ENCODE results near the gene BCAR1. TPM values are rescaled to one million over a fixed set of nuclear protein-coding genes. Genes with fewer than 3 reads are reported as not detected.
A peak's percentile ranks its signal among the peaks of the same experiment; 100 is the strongest.

Gene BCAR1
- total and polyA plus RNA-seq, 2 of the 13 experiments (the other 11 are each of a cell fraction or from before 2014, with no cell fraction given) = 48.1 to 51.7 TPM

GRCh38 chr16:75226550-75227360 lies 24.7 kb downstream of the BCAR1 start (continued):
- no peak for TF ChIP-seq ZFP36L1 (CRISPR knock-in tag; IDR thresholded peaks at IDR 0.05)
- TF ChIP-seq HOXA9 (CRISPR knock-in tag; IDR thresholded peaks at IDR 0.05; ENCODE audit: borderline replicate concordance) = no peak
- TF ChIP-seq ZNF709 (CRISPR knock-in tag; IDR thresholded peaks at IDR 0.05) = no peak
- TF ChIP-seq PBX2 (CRISPR knock-in tag; IDR thresholded peaks at IDR 0.05) = no peak
- TF ChIP-seq ZNF784 (CRISPR knock-in tag; IDR thresholded peaks at IDR 0.05; ENCODE audit: borderline replicate concordance) = no peak
- TF ChIP-seq SMARCC2 (IDR thresholded peaks at IDR 0.05) = no peak
- no peak for TF ChIP-seq ZNF746 (CRISPR knock-in tag; IDR thresholded peaks at IDR 0.05)
- no peak for TF ChIP-seq NFAT5 (CRISPR knock-in tag; IDR thresholded peaks at IDR 0.05)
- TF ChIP-seq ZFP1 (CRISPR knock-in tag; IDR thresholded peaks at IDR 0.05) = no peak
- TF ChIP-seq XBP1 (CRISPR knock-in tag; IDR thresholded peaks at IDR 0.05) = no peak
- TF ChIP-seq ZNF569 (CRISPR knock-in tag; IDR thresholded peaks at IDR 0.05; ENCODE audit: borderline replicate concordance) = no peak
- TF ChIP-seq ZNF343 (CRISPR knock-in tag; IDR thresholded peaks at IDR 0.05) = no peak
- TF ChIP-seq ZNF558 (CRISPR knock-in tag; IDR thresholded peaks at IDR 0.05; ENCODE audit: borderline replicate concordance) = no peak
- no peak for TF ChIP-seq MLLT10 (CRISPR knock-in tag; IDR thresholded peaks at IDR 0.05)
- no peak for TF ChIP-seq ZSCAN5A (CRISPR knock-in tag; IDR thresholded peaks at IDR 0.05; ENCODE audit: borderline replicate concordance)
- no peak for TF ChIP-seq ZBTB20 (CRISPR knock-in tag; IDR thresholded peaks at IDR 0.05; ENCODE audit: borderline replicate concordance, low read depth)
- TF ChIP-seq ZNF383 (CRISPR knock-in tag; IDR thresholded peaks at IDR 0.05; ENCODE audit: borderline replicate concordance) = no peak
- TF ChIP-seq RORA (CRISPR knock-in tag; IDR thresholded peaks at IDR 0.05) = no peak
- no peak for TF ChIP-seq SPEN (CRISPR knock-in tag; IDR thresholded peaks at IDR 0.05; ENCODE audit: low read depth)
- TF ChIP-seq AKAP8 (CRISPR knock-in tag; IDR thresholded peaks at IDR 0.05) = peak; percentile 92
- TF ChIP-seq GLI4 (CRISPR knock-in tag; IDR thresholded peaks at IDR 0.05; ENCODE audit: borderline replicate concordance) = no peak
- TF ChIP-seq ZBTB7A (CRISPR knock-in tag; IDR thresholded peaks at IDR 0.05) = no peak
- no peak for TF ChIP-seq NFE2 (CRISPR knock-in tag; IDR thresholded peaks at IDR 0.05)

Measured in HepG2 (cell line).